Fibroblast of skin of scalp (primary cell): Measurements from ENCODE around the gene CARD19. TPM values are rescaled to one million over a fixed set of nuclear protein-coding genes. Genes with fewer than 3 reads are reported as not detected.

Source experiments
- DNase-seq: peaks from one replicate; pipeline ENCODE4 v3.0.0-alpha.2; 2013
- polyA plus RNA-seq, 2 experiments: library from polyadenylated mRNA; unstranded; fragments of 120-200 nt; gene quantifications; one replicate each; pipeline ENCODE4 v1.2.1, GENCODE V29; 2013; ENCODE audit not compliant: insufficient read length in 2 of 2

CARD19 gene, protein sequence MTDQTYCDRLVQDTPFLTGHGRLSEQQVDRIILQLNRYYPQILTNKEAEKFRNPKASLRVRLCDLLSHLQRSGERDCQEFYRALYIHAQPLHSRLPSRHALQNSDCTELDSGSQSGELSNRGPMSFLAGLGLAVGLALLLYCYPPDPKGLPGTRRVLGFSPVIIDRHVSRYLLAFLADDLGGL
- polyA plus RNA-seq (2013, experiment 1 of 2; ENCODE audit: insufficient read length), result 32.5 TPM
- polyA plus RNA-seq (2013, experiment 2 of 2; ENCODE audit: insufficient read length), result 30.7 TPM

DNA sequence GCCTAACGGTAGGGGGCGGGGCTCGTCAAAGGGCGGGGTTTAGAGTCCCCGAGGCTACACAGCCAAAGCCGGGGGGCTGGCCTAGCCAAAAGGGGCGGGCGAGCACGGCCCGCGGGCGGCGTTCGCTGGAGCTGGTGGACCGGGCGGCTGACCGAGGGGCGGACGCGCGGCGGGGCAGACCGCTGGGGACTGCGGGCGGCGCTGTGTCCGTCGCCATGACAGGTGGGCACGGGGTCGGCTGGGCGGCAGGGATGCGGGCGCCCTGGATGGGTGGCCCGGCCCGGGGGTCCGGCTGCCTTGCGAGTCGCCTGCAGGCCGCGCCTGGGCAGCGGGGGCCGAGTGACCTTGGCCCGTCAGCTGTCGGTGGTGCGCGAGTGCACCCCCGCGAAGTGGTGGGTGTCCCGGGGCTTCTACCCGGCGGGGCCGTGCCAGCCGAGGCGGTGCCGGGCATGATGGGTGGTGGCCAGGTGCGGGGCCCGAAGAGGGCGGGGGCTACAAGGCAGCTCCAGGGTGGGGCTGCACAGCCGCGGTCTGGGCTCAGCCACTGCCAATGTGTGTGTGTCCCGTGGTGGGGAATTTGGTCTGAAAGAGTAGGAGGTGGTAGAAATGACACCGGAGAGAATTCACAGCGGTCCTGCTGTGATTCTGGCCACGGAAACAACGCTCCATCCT is at the start of gene CARD19:
TSS of gene CARD19 (plus strand) at position 87 of the 672 bp plus-strand sequence. CDS start at position 216, 129 bp downstream.
- DNase-seq, result peak; percentile 20

DNA sequence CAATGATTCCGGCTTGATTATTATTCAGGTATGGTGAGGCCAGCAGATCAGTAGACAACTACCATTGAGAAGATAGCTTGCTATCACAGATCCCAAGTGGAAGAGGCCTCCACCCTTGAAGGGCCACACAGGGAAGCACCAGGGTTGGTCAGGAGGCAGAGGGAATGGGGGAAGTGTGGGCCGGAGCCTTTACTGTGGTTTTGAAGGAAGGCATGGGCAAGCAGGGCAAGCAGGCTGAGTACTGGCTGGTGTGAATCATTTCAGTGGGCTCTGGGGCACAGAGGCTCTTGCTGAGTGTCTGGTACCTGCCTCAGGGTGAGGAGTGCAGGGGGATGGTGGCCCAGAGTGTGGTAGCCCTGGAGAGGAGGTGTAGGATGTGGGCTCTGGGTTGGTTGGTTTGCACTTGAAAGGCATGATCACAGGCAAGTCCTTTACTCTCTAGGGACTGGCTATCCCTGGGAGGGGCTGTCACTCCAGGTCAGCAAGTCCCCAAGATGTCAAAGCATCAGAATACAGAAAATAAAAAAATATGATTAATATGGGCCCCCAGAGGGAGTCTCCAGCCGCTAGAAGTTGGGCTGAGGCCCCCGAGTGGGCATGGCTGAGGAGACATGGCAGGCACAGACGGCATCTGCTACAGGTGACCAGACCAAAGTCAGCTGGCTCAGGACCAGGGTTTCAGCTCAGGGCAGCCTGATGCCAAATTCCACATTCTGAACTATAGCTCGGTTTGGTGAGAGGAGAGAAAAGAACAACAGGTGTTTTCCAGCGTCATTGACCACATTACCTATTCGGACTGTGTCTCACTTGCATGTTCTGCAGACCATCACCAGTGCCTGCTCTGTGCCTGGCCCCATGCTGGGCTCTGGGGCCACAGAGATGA is 47.2 kb upstream of the CARD19 start:
- no peak for DNase-seq

DNA sequence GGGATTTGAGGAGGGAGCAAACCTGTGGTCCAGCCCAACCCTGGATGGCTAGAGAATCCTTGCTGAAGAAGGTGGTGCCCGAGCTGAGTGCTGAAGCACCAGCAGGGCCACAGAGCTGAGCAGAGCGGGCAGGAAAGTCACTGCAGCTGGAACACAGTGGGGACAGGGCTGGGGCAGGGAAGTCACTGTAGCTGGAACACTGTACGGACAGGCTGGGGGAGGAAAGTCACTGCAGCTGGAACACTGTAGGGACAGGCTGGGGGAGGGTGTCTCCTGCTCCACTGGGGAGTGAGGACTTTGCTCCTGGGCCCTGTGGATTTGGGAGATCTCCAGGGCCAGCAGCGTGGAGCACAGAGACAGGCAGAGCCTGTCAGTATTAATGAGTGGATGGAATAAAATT is 46.5 kb upstream of the CARD19 start:
- no peak for DNase-seq

DNA sequence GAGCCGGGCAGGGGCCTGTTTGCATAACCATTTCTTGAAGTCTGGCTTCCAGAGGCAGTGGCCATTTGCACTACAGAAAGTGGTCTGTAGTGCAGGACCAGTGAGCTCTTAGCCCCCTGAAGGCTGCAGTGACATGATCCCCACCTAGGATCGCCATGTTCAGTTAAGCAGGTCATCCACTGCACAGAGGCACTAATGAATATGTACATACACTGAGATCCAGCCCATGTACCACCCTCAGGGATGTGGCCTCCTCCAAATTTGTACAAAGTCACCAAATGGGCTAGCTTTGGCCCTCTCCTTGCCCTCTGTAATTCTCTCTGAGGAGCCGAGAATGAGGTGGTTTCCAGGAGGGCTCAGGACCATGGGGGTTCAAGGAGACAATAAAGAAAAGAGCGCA is 45.8 kb upstream of the CARD19 start:
- no peak for DNase-seq

DNA sequence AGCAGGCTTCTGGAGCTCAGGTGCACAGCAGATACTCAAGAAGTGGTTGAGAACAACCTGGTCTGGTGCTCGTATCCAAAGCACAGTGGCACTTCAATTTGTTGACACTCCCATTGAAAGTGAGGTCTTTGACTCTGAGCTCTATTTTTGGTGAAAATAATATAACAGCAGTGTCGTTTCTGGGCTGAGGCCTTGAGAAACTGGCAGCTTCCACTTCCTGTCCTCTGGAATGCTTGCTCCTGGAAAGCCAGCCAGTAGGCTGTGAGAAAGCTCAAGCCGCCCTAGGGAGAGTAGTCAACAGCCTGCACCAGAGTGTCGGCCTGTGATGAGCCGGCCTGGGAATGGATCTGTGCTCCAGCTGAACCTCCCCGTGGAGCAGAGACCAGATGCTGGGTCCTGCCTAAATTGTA is 44.3 kb upstream of the CARD19 start:
- DNase-seq, result peak; percentile 52

DNA sequence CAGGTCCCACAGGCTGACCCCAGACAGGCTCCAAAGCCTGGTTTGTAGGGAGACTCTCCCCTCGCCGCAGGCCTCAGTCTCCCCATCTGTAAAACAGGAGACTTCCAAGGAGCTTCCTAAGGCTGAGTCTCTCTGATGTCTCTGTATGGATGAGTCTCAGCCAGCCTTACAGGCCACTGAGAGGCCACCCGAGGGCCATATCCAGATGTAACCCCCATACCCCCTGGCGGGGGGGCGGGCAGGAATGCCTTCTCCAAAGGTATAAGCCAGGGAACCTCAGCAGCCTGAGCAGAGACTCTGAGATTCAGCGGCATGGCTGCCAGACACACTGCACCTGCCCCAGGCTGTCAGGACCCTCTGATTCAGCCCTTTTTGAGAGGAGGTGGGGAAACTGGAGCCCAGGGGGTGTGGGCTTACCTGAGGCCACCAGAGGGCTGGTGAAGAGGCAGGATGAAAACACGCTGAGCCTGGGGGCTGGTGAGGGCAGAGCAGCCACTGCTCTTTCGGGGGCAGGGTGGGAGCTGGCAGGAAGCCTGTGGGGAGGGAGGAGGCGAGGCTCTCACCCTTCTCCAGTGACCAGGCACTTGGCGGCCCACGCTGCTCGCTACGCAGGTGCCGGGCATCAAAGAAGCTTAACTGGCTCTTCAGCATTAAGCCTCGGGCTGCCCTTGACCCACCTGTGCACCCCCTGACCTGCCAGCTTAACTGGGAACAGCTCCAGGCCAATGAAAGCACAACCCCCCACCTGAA is 43.1 kb upstream of the CARD19 start:
- DNase-seq, result no peak

DNA sequence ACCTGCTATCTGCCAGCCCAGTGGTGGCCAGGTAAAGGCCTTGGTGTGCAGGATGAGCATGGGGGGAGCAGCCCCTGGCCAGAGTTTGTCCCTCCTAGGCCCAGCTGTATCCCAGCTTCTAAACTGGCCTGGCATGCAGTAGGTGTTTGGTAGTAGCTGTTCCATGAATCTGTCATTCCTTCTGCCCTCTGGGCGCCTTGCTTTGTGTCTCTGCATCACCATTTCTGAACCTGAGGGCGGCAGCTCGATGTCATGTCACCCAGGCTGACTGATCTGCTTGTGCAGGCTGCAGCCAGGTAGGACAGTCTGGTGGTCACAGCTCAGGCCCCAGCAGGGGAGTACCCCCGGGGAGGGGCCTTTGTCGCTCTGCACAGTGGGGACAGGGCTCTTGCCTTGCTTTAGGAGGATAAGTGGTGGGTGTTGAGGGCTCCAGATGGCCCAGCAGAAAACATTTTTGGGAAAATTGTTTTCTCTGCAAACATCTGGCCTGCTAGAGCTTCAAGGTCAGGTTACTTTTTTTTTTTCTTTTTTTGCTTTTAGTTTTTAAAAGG is 42.2 kb upstream of the CARD19 start:
- no peak for DNase-seq

DNA sequence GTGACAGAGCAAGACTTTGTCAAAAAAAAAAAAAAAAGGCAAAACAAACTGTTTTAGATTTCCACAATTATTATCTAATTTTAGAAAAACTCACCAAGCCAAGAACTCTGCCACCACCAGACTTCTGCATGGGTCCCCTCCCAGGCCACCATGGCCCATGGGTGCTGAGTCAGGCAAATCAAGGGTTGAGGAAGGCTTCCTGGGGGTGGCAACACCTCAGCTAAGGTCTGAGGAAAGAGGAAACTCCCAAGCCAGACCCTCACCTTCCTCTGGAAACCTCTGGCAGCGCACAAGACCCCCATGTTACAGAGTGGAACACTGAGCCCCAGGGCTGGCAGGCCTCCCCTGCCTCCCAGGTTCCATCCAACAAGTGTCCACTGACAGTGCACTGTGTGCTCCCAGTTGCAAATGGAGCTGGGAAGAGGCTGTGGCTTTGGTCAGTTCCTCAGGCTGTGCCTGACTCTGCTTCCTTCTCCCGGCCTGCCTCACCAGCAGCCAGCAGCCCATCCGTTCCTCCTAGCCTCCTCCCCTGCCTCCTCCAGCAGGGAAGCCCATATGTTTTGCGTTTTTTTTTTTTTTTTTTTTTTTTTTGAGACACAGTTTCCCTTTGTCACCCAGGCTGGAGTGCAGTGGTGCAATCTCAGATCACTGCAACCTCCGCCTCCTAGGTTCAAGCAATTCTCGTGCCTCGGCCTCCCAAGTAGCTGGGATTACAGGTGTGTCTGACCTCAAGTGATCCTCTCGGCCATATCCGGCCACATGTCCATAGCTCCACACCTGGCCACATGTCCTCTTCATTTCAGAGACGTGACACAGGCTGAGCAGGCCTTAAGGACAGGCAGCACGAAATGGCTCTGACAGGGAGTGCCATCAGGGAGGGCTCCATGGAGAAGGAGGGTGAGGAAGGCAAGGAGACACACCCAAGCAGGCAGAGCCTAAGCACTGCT is 41.0 kb upstream of the CARD19 start:
- no peak for DNase-seq

DNA sequence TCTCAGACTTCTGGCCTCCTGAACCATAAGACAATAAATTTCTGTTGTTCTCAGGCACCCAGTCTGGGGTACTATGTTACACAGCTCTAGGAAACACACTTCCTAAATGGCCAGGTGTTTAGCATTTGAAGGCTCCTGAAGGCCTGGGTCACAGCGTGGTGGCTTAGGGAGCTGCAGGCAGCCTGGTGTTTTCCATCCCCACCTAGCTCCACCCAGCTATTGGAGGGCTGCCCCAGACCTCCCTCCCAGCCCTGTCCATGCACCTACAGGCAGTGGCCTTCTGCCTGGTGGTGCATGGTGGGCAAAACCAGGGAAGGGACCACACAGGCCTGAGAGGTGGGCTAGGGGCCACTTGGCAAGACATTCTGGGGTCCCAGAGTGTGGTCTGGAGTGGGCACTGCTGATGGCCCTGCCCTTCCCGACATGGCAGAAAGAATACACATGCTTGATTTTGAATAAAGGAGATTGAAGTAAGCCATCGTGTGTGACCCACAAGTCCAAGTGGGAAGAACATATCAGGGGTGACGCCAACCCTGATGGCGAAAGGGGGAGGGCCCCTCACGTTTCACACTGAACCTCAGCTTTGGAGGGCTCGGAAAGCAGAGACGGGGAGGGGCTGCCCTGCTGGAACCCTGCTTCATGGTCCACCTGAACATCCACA is 38.8 kb upstream of the CARD19 start:
- DNase-seq, result no peak

DNA sequence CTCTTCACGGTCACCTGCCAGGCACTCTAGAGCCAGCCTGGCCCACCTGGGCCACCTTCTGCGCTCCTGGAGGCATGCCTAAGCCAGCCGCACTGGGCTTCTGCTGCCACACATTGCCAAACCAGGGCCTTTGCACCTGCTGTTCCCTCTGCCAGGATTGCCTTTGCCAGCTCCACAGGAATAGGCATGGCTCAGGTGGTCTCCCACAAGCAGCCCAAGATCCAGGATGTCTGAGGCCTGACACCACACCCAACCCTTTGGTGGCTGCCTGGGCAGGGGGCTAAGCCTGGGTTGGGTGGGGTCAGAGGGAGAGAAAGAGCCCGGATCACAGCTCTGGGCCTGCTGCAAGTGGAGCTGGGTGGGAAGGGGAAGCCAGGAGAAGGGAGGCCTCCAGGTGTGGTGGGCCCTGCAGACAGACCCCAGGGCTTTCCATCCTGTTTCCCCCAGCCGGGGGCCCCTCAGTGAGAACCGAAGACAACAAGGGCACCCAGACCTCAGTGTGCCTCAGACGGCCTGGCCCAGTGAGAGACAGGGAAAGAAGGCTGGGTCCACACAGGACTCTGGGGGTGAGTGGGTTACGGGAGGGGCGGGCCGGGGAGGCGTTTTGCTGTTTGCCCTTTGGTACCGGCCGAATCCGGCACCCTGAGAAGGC is 38.2 kb upstream of the CARD19 start:
- no peak for DNase-seq

DNA sequence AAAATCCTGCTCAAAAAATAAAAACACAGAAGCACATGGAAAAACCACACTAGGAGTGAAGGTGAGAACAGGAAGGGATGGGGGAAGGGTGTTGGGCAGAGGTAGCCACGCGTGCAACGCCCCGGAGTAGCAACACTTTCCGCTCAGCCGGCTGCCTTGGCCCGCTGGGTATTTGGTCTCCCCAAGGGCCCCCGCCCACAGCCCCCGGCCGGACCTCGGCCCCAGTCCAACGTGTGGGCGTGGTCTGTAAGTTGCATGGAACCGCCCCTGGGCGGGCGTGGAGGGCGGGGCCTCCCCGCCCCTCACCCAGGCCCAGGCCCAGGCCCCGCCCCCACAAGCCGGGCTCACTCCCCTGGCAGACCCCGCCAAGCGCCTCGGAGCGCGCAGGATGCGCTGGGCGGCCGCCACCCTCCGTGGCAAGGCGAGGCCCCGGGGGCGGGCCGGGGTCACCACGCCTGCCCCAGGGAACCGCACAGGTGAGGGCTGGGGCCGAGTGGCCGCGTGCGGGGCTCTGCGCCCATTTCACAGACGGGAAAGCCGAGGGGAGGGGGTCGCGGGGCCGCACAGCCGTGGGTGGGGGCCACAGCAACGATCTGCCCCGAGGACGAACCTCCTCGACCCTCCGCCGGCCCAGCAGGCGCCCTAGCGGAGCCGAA is 37.5 kb upstream of the CARD19 start, which contains the start of gene SUSD3:
TSS of gene SUSD3 (plus strand) at position 347 of the 656 bp plus-strand sequence. CDS start at position 389, 42 bp downstream.
- peak; percentile 14 for DNase-seq

DNA sequence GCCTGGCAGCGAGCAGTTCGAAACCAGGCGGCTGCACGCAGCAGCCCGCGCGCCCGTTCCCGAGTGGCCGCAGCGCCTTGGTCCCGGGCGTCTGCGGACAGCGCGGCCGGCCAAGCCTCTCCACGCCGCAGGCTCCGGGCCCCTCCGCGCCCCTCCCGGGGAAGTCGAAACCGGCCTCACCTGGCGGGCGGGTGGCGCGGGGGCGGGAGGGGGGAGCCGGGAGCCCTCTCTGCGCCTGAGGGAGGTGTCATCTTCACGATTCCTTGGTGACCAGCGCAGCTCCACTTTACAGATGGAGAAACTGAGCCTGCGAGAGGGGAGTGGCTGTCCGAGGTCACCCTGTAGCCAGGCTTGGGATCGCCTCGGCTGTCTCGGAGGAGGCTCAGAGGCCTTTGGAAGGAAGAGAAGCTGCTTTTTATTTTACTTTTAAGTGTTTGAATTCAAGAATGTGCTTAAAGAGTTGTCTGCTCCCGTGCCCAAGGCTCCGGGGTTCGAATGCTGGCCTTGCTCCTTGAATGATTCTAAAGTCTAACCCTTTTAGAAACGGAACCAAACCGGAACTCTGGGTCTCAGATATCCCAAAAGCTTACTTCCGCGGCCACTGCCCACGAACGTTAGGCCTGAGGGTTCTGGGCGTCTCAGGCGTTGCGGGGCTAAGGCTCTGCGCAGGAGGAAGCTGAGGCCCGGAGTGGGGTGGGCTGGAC is 36.9 kb upstream of the CARD19 start:
- no peak for DNase-seq

DNA sequence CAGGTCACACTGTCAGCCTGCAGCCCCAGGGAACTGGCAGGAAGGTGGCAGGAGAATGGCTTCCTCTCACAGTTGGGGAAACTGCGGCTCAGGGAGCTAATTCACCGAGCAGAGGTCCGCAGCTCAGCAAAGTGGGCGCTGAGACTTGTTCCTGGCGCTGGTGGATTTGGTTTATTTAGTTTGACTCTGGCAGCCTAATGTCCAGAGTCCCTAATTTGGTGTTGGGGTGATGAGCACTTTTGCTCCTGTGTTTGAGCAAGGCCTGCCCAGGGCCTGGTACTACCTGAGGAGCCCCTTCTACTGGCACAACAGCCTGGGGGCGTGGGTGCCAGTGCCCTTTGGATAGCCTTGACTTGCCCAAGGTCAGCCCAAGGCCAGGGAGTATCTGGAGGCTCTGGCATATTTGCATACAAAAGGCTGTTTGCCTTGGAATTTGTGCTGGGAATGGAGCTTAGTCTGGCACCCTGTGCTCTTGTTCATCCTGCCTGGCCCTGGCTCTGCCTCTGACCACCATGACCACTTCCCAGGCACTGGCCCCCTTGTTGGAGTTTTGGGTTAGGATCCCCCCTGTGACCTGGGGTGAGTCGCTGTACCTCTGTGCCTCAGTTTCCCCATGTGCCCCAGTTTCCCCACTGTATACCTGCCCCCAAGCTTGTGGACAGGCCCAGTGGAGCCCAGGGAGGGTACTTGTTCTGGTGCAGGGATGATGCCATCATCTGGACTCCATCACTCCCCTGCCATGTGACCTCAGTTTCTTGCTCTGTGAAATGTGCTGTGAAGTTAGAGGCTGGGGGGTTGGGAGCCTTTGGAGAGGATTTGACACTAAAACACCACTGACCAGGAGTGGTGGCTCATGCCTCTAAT is 36.1 kb upstream of the CARD19 start:
- no peak for DNase-seq

DNA sequence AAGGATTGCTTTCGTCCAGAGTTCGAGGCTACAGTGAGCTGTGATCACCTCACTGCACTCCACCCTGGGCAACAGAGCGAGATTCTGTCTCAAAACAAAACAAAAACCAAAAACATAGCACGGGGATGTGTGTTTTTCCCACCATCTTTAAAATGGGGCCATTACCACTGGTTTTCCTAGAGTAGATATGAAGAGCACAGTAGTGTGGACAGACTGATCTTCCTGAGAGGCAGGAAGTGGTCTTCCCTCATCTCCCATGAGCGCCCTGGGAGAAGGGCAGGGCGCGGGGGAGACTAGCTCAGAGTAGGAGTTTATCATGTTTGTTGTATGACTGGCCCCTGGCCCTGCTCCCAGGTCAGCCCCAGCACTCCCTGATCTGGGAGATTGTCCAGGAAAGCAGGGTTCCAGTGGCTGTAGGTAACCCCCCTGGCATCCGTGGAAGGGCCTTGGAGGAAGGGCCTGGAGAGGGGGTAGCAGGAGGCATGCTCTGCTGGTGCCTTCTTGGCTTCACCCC is 35.2 kb upstream of the CARD19 start:
- DNase-seq, result peak; percentile 55

DNA sequence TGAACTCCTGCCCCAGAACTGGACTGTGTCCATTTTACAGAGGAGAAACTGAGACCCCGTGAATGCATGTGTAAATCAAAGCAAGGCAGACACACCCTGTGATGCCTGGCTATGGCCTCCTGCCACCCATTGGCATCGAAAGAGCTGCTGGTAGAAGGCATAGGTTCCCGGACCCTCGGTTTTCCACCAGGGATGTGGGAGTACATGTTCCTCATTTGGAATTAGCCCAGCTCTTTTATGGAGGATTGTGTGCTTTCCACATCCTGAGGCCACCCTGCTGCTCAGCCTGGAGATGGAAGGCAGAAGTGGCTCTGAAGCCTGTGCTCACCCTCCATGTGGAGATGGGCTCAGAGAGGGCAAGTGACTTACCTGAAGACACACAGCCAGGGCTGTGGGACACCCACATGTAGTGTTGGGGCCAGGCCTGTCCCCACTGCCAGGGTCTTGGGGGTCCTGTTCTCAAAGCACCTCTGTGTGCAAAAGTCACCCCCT is 34.7 kb upstream of the CARD19 start:
- no peak for DNase-seq

DNA sequence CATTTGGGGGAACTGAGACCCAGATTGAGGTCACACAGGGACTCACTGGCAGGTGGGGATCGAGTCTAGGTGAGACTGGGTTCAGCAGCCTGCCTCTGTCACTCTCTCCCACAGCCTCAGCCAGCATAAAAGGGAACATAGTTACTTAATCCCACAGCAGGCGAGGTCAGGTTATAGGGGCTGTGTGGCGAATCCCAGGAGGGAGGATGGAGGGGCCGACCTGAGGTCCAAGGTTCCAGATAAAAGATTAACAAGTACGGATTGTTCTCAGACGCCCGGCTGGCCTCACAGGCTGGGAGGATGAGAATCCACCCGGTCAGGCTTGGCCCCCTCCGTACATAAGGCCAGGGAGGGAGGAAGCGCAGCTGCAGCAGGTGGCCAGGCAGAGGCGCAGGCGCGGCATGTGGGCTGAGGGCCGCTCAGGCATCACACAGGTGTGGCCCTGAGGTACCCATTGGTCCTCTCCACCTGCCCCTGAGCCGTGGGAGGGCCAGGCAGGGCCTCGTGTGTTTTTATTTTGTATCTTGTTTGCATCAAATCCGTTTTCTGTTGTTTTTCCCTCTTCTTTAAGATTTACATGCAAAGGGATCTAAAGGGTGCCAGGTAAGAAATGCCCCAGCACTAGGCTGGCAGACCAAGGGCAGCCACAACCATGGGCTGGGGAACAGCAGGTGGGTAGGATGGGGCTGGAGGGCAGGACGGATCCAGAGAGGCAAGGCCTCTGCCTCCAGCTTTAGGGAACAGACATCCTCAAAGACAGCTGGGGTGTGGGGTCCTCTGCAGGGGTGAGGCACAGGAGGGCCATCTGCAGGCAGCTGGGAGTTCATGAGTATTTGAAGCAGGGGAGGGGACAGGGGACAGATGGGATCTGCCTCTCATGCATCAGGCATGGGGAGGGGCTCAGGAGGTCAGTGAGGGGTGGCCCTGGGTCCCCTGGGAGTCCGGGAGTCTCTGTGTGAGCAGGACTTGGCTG is 33.9 kb upstream of the CARD19 start:
- no peak for DNase-seq
